GM18519 (cell line): ENCODE data around the gene ELOVL4.

Source experiments
- ATAC-seq: cut with Tn5 transposase; IDR thresholded peaks from one replicate; pipeline ENCODE4 v1.9.1; 2021; ENCODE audit warnings: mild to moderate bottlenecking, moderate library complexity; ENCODE audit not compliant: unreplicated experiment, low FRiP score

ELOVL4 gene

GRCh38 chr6:79947191-79948186 lies at the start of gene ELOVL4:
TSS of gene ELOVL4 (minus strand) at chr6:79947553. CDS start at chr6:79947279, 274 bp downstream.
- ATAC-seq = peak; percentile 44

GRCh38 chr6:79993911-79994309 lies 46.6 kb upstream of the ELOVL4 start:
- ATAC-seq = no peak

- no peak for ATAC-seq
Measured at GRCh38 chr6:79993012-79993910, 45.9 kb upstream of the ELOVL4 start.

GRCh38 chr6:79989641-79990040 lies 42.3 kb upstream of the ELOVL4 start:
- ATAC-seq = no peak

- no peak for ATAC-seq
Measured at GRCh38 chr6:79985128-79985527, 37.8 kb upstream of the ELOVL4 start.

- peak; percentile 38 for ATAC-seq
Measured at GRCh38 chr6:79984261-79984660, 36.9 kb upstream of the ELOVL4 start.

- ATAC-seq = no peak
Measured at GRCh38 chr6:79981652-79982051, 34.3 kb upstream of the ELOVL4 start.

- ATAC-seq = no peak
Measured at GRCh38 chr6:79971193-79971592, 23.8 kb upstream of the ELOVL4 start.

GRCh38 chr6:79969784-79970183 lies 22.4 kb upstream of the ELOVL4 start:
- ATAC-seq = no peak

- ATAC-seq = no peak
Measured at GRCh38 chr6:79967178-79967577, 19.8 kb upstream of the ELOVL4 start.

GRCh38 chr6:79964607-79965081 lies 17.3 kb upstream of the ELOVL4 start:
- ATAC-seq = no peak

- ATAC-seq = no peak
Measured at GRCh38 chr6:79954849-79955248, 7.5 kb upstream of the ELOVL4 start.

- ATAC-seq = peak; percentile 60
Measured at GRCh38 chr6:79949233-79949632, 1.9 kb upstream of the ELOVL4 start.

- ATAC-seq = peak; percentile 3
Measured at GRCh38 chr6:79946272-79947190, 822 bp downstream of the ELOVL4 start.

- no peak for ATAC-seq
Measured at GRCh38 chr6:79943133-79943532, 4.2 kb downstream of the ELOVL4 start.

GRCh38 chr6:79941489-79942151 lies 5.7 kb downstream of the ELOVL4 start:
- ATAC-seq = no peak

- ATAC-seq = no peak
Measured at GRCh38 chr6:79928478-79928998, 18.8 kb downstream of the ELOVL4 start.

- ATAC-seq = no peak
Measured at GRCh38 chr6:79927758-79928157, 19.6 kb downstream of the ELOVL4 start.

- no peak for ATAC-seq
Measured at GRCh38 chr6:79923270-79923669, 24.1 kb downstream of the ELOVL4 start.
